GM20000 (cell line): ENCODE results near the gene ESPN.

ENCODE experiments used
- DNase-seq: peaks from one replicate; pipeline ENCODE4 v3.0.0; 2012; ENCODE audit warnings: low spot score
- TF ChIP-seq, protein P1 (sequence below): IDR thresholded peaks from 2 replicates; pipeline ENCODE4 v1.5.1; 2012; ENCODE audit warnings: mild to moderate bottlenecking, control low read depth; ENCODE audit errors: extremely low read depth, missing control alignments

Gene ESPN

DNA sequence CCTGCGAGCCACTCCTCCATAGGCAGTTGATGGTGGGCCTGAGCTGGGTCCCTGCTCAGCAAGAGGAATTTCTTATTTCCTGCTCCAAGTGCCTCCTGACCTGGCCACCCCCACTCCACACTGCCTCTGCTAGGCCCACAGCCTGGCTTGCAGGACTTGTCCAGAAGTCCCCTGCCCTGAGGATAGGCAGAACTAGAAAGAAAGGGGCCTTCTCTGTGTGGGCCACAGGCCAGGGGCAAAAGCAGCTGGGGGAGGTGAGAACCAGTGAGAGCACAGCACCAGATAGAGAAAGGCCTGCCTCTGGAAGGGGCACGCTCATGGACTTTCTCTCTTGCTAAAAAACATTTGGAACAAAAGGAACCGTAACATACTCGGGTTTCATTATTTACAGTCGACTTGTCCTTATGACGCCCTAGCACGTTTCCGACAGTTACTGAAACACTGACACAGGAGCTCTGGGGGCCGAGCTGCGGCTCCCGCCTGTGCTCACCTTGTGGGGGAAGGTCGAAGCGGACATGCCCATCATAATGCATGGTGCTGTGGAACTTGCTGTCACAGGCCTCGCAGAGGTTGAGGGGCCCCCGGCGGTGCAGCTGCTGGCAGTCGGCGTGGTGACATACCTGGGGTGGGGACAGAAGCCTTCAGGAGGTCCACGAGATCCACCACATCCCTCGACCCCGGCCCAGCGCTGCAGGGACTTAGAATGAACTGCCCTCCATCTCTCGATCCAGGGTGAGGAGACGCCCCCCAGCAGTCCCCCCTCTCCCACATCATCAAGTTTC is 52.7 kb downstream of the ESPN start:
- no peak for DNase-seq
- TF ChIP-seq, protein P1, sequence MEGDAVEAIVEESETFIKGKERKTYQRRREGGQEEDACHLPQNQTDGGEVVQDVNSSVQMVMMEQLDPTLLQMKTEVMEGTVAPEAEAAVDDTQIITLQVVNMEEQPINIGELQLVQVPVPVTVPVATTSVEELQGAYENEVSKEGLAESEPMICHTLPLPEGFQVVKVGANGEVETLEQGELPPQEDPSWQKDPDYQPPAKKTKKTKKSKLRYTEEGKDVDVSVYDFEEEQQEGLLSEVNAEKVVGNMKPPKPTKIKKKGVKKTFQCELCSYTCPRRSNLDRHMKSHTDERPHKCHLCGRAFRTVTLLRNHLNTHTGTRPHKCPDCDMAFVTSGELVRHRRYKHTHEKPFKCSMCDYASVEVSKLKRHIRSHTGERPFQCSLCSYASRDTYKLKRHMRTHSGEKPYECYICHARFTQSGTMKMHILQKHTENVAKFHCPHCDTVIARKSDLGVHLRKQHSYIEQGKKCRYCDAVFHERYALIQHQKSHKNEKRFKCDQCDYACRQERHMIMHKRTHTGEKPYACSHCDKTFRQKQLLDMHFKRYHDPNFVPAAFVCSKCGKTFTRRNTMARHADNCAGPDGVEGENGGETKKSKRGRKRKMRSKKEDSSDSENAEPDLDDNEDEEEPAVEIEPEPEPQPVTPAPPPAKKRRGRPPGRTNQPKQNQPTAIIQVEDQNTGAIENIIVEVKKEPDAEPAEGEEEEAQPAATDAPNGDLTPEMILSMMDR = no peak

DNA sequence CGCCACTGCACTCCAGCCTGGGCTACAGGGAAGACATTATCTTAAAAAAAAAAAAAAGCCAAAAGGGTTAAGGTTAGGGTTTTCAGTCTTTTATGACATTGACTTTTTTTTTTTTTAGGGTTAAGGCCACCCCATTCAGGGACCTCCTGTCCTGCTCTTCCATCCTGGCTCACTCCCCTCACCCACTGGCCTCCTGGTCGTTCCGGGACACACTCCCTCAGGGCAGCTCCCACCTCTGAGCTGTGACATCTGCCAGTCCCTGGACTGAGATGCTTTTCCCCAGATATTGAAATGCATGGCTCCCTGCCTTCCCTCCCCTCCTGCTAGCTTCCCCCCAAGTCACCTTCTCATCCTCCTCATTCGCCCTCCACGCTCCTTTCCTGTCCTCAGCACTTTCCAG is 57.2 kb downstream of the ESPN start:
- TF ChIP-seq, protein P1 = no peak
- DNase-seq = no peak

- no peak for DNase-seq
Observed at GRCh38 chr1:6483017-6483760, 58.6 kb downstream of the ESPN start.

GRCh38 chr1:6483761-6484117 is 59.2 kb downstream of the ESPN start:
- DNase-seq = no peak
- TF ChIP-seq, protein P1 = no peak

More at GRCh38 chr1:6483017-6483760, 58.6 kb downstream of the ESPN start:
- TF ChIP-seq, protein P1 = no peak

GRCh38 chr1:6484826-6485167 is 60.2 kb downstream of the ESPN start:
- TF ChIP-seq, protein P1 = no peak
- no peak for DNase-seq

- DNase-seq = no peak
- TF ChIP-seq, protein P1 = no peak
Observed at GRCh38 chr1:6485168-6486101, 60.9 kb downstream of the ESPN start.
